ENCODE results near the gene CLN6. TPM values are rescaled to one million over a fixed set of nuclear protein-coding genes. Genes with fewer than 3 reads are reported as not detected.
A peak's percentile ranks its signal among the peaks of the same experiment; 100 is the strongest.

CLN6 gene
- total and polyA plus RNA-seq, 12 donors, result 9.2 to 36.6 (median 25.8) TPM

DNA sequence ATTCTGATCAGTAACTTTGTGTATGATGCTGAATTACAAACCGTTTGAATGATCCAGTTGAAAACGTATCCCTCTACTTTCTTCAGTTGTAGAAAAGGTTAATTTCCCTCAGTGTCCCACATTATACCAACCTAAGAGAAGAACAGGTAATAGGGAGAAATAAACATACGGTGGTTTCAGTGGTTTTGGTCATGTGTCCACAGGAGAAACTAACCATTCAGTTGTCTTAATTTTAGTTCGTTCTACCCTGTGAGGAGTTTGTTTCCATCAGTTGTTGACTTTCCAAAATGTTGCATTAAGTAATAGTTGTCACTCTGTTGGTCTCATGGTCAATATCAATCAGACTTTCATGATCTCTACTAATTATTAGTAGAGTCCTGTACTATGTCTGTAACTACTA lies 39.5 kb downstream of the CLN6 start:
- intact Hi-C loops (cut with DNase I), result no loop called here
- WGBS, 4 donors, result 88 to 97% (median 92%) methylated on average over 4 of the region's 4 CpGs
- Histone ChIP-seq H3K4me3 (no peak overlapping the region), H3K4me1 (replicated peaks in 1 of 2) (peaks cover 17 to 25% of the 10 kb centered on the region in 2 donors), H3K36me3 (replicated peaks in 1 of 2) (peaks cover 0 to 21% of the 10 kb centered on the region in 2 donors), H3K27ac (no peak overlapping the region), H3K27me3 (no peaks in the 10 kb centered on the region), H3K9me3 (replicated peaks in 1 of 3) (no peaks in the 10 kb centered on the region)
- no peak for DNase-seq
- TF ChIP-seq CTCF (IDR thresholded peaks at IDR 0.05) (no peak), POLR2A (IDR thresholded peaks at IDR 0.05) (no peak)

DNA sequence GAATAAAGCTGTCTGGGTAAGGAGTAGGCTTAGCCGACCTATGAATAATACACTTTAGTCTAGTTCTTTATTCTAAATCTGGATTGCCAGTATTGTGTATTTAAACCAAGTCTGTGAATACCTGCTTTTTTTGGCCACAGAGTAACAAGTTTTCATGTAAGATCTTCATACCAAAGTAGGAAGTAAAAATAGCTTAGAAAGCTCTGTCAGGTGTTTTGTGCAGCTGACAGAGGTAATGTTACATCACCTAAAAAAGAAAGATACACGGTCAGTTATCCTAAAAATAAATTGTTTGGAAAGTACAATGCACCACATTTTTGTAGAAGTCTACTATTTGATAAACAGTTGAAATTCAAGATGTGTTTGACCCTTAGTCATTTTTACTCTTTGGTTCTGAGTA lies 40.9 kb downstream of the CLN6 start:
- H3K27ac ChIP-seq, result peak overlapping the region in 2 of 5 donors; percentile 33 to 74
- H3K4me1 ChIP-seq (replicated peaks in 1 of 2), result peaks cover 17 to 25% of the 10 kb centered on the region in 2 donors
- H3K9me3 ChIP-seq (replicated peaks in 1 of 3), result no peaks in the 10 kb centered on the region
- H3K36me3 ChIP-seq (replicated peaks in 1 of 2), result peaks cover 0 to 26% of the 10 kb centered on the region in 2 donors
- intact Hi-C loops (cut with DNase I), result no loop called here
- no peaks in the 10 kb centered on the region for H3K27me3 ChIP-seq
- no peak overlapping the region for H3K4me3 ChIP-seq
- TF ChIP-seq CTCF (IDR thresholded peaks at IDR 0.05) (no peak), POLR2A (IDR thresholded peaks at IDR 0.05) (no peak)
- no peak for DNase-seq
- 71 to 84% (median 82%) methylated on average over 2 of the region's 2 CpGs for WGBS, 4 donors

DNA sequence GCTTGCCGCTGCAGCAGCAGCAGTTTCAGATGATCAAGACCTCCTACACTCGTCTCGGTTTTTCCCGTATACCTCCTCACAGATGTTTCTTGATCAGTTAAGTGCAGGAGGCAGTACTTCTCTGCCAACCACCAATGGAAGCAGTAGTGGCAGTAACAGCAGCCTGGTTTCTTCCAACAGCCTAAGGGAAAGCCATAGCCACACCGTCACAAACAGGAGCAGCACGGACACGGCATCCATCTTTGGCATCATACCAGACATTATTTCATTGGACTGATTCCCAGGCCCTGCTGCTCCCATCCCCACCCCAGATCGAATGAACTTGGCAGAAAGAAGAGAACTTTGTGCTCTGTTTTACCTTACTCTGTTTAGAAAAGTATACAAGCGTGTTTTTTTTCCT lies 42.0 kb downstream of the CLN6 start:
- intact Hi-C loops (cut with DNase I), result no loop called here
- TF ChIP-seq CTCF (IDR thresholded peaks at IDR 0.05) (no peak), POLR2A (IDR thresholded peaks at IDR 0.05) (no peak)
- no peaks in the 10 kb centered on the region for H3K27me3 ChIP-seq
- H3K27ac ChIP-seq, result peak overlapping the region; percentile 50 to 81 (median 74)
- peaks cover 0 to 26% of the 10 kb centered on the region in 2 donors for H3K36me3 ChIP-seq (replicated peaks in 1 of 2)
- H3K4me1 ChIP-seq (replicated peaks in 1 of 2), result peaks cover 17 to 25% of the 10 kb centered on the region in 2 donors
- DNase-seq, result peak; percentile 70 to 90 (median 76)
- no peak overlapping the region for H3K4me3 ChIP-seq
- whole genome bisulfite sequencing, 4 donors, result 23 to 28% (median 25%) methylated on average over 9 of the region's 9 CpGs
- no peaks in the 10 kb centered on the region for H3K9me3 ChIP-seq (replicated peaks in 1 of 3)

GRCh38 chr15:68186671-68187397 lies 42.7 kb downstream of the CLN6 start:
- no peak for TF ChIP-seq POLR2A (IDR thresholded peaks at IDR 0.05)
- WGBS, 4 donors, result 56 to 82% (median 61%) methylated on average over 5 of the region's 5 CpGs
- intact Hi-C loops (cut with DNase I), result no loop called here
- Histone ChIP-seq H3K4me1 (replicated peaks in 1 of 2) (peaks cover 17 to 25% of the 10 kb centered on the region in 2 donors), H3K27ac (peak overlapping the region; percentile 50 to 81 (median 74)), H3K4me3 (no peak overlapping the region), H3K36me3 (replicated peaks in 1 of 2) (peaks cover 0 to 21% of the 10 kb centered on the region in 2 donors), H3K27me3 (no peaks in the 10 kb centered on the region), H3K9me3 (replicated peaks in 1 of 3) (no peaks in the 10 kb centered on the region)
- DNase-seq, result peak in 3 of 7 donors; percentile 44 to 58 (median 55)

Data from adrenal gland (tissue), 12 donors.